ENCODE measurements around the gene KCNK5.

Gene KCNK5

DNA sequence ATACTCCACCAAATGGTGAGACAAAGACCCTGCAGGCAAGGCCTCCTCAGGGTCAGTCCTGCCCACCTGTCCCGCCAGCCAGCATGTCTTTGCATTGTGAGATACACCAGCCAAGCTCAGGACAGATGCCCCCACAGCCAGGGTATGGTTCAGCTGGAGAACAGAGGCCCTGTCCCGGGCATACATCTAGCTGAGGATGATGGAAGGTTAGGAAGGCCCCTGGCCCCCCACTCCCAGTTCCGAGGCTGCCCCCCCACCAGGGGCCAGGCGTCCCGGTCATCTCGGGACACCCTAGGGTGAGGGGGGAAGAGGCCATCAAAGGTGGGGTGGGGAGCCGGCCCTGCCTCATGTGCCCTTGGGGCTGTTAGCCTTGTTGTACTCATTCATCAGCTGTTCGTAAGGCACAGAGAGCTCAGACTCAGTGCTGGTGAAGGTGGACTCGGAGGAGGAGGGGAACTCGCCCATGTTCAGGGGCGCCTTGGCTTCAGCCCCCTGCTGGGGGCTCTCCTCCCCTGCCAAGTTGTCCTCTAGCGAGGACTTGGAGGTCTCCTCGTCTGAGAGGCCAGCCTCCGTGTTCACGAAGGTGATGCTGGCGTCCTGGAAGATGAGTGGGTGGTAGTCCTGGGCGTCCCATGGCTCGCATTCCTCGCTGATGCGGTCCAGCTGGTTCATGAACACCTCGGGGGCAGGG, 38.6 kb downstream of the KCNK5 start:
- TF ChIP-seq, protein P1, sequence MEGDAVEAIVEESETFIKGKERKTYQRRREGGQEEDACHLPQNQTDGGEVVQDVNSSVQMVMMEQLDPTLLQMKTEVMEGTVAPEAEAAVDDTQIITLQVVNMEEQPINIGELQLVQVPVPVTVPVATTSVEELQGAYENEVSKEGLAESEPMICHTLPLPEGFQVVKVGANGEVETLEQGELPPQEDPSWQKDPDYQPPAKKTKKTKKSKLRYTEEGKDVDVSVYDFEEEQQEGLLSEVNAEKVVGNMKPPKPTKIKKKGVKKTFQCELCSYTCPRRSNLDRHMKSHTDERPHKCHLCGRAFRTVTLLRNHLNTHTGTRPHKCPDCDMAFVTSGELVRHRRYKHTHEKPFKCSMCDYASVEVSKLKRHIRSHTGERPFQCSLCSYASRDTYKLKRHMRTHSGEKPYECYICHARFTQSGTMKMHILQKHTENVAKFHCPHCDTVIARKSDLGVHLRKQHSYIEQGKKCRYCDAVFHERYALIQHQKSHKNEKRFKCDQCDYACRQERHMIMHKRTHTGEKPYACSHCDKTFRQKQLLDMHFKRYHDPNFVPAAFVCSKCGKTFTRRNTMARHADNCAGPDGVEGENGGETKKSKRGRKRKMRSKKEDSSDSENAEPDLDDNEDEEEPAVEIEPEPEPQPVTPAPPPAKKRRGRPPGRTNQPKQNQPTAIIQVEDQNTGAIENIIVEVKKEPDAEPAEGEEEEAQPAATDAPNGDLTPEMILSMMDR (IDR thresholded peaks at IDR 0.05; ENCODE audit: control insufficient read depth, extremely low read depth, insufficient read depth), result no peak
- no peak overlapping the region for H3K4me3 ChIP-seq (ENCODE audit: low read depth, low read length)
- no peak for DNase-seq (ENCODE audit: low read depth)

DNA sequence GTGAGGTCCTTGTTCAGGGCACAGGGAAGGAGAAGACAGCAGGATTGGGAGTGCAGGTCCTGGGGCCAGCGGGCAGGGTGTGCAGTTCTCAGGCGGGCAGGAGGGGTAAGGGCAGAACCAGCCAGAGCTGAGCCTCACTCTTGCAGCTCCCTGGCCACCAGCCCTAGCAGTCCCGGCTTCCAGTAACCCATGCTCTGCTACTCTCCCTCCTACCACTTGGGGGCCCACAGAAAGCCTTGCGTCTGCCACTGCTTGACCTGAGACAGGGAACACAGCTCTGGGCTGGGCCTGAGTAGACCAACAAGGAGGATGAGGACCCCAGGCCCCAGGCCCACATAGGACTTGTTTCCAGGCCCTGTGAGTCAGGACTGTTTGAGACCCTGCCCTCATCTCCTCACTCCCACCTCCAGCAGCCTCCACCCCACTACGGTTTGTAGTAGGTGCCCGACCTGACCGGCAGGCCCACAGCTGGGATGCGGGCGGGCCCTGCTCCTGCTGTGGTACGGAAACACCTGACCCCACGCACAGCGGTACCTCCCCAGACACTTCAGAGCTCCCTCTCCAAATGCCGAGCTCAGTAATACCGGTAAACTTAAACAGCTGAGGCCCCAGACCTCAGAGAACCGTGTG, 39.2 kb downstream of the KCNK5 start:
- DNase-seq (ENCODE audit: low read depth), result no peak
- no peak overlapping the region for H3K4me3 ChIP-seq (ENCODE audit: low read depth, low read length)
- TF ChIP-seq, protein P1 (IDR thresholded peaks at IDR 0.05; ENCODE audit: control insufficient read depth, extremely low read depth, insufficient read depth), result peak; percentile 69

DNA sequence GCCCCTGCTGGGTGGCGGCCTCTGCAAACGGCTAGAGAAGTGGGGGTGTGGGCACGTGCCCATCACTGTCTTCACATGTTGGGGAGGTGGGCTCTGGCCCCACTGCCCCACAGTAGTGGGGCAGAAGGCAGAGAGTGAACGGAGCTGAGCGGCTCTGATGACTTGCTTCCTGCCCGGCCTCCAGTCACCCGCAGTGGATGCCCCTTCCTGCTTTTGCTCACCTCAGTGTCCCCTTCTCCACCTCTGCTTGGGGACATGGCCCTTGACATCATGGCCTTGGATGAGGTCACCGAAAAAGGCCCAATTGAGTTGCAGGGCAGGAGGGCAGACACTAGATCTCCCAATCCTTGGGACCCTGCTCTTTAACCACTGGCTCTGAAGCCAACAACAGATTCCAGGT, 40.1 kb downstream of the KCNK5 start:
- H3K4me3 ChIP-seq (ENCODE audit: low read depth, low read length), result no peak overlapping the region
- DNase-seq (ENCODE audit: low read depth), result no peak
- TF ChIP-seq, protein P1 (IDR thresholded peaks at IDR 0.05; ENCODE audit: control insufficient read depth, extremely low read depth, insufficient read depth), result no peak

DNA sequence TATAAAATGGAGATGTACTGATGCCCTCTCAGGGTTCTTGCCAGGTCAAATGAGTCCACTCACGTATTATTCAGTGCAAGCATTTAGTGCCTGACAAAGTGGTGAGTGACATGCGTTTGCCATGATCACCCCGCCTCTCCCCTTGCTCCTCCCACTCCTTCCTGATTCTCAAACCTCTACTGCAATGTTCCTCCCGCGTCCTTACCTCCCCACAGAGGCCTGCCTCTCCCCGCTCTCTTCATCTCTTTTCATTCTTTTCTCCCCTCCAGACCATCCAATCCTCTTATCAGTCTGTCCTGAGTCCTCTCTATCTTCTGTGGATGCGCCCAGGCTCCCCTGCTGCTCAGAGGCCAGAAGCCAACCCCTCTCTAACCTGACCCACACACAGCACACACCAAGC, 40.7 kb downstream of the KCNK5 start:
- DNase-seq (ENCODE audit: low read depth), result no peak
- TF ChIP-seq, protein P1 (IDR thresholded peaks at IDR 0.05; ENCODE audit: control insufficient read depth, extremely low read depth, insufficient read depth), result no peak
- H3K4me3 ChIP-seq (ENCODE audit: low read depth, low read length), result no peak overlapping the region

DNA sequence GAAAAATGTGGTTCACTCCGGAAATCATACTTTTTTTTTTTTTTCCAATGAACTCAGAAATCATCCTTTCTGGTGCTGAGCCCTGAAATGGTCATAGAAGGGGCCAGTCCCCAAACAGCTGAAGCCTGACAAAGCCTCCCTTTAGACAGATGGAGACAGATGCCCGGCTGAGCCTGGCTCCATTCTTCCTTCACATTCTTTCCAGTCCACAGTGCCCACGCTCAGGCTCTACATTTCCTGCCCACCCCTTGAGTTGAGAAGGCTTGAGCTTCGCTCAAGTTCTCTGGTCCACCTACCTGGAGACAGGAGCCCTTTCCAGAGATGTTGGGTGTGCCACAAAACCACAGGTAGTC, 41.2 kb downstream of the KCNK5 start:
- TF ChIP-seq, protein P1 (IDR thresholded peaks at IDR 0.05; ENCODE audit: control insufficient read depth, extremely low read depth, insufficient read depth), result no peak
- no peak for DNase-seq (ENCODE audit: low read depth)
- H3K4me3 ChIP-seq (ENCODE audit: low read depth, low read length), result no peak overlapping the region

DNA sequence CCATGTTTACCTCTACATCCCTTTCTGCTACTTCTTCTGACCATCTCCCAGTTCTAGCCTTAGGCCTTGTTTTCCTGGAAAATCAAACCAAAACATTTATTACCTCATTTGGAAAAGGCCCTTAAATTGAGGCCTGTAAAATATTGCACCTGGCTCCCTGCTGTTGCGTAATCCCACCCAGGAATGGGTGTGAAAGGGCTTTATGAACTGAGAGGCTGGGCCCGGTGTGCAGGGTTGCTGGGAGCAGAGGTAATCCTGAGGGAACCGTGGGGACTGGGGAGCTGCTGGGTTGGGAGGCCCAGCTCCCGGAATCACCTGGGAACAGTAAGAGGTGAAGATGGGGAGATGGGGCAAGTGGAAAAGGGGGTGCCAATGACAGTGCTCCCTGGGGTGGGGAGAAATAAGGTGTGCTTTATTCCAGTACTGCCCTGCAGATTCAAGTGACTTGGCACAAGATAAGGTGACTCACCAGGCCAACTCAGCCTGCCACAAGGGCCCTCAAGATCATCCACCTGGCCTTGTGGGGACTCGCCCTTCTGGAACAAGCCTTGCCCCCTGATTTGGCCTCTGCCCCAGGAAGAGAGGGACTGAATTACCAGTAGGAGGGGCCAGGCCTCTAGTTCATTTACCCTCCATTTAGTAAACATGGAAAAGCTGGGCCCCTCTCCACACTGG, 44.2 kb downstream of the KCNK5 start:
- DNase-seq (ENCODE audit: low read depth), result no peak
- no peak overlapping the region for H3K4me3 ChIP-seq (ENCODE audit: low read depth, low read length)
- TF ChIP-seq, protein P1 (IDR thresholded peaks at IDR 0.05; ENCODE audit: control insufficient read depth, extremely low read depth, insufficient read depth), result no peak

Measured in LNCaP clone FGC (cell line).